Vagina (tissue), 2 donors: ENCODE results near the gene GJC1. TPM values are rescaled to one million over a fixed set of nuclear protein-coding genes. Genes with fewer than 3 reads are reported as not detected.

Source experiments
- DNase-seq, 2 donors: peaks; one replicate each; pipeline ENCODE4 v3.0.0-alpha.2; 2017; ENCODE audit errors: extremely low spot score in 2 of 2
- H3K27ac ChIP-seq: fragments of 200-600 bp; sonication (generic); one replicate; pipeline ENCODE4 v1.5.1; 2019
- H3K27me3 ChIP-seq: fragments of 200-600 bp; sonication (generic); one replicate; pipeline ENCODE4 v1.5.1; 2019
- H3K36me3 ChIP-seq, 2 donors: fragments of 200-600 bp; sonication (generic); one replicate each; pipeline ENCODE4 v1.5.1; 2017 to 2019
- H3K4me1 ChIP-seq: fragments of 200-600 bp; sonication (generic); one replicate; pipeline ENCODE4 v1.5.1; 2019
- H3K4me3 ChIP-seq, 2 donors: fragments of 200-600 bp; sonication (generic); 1 replicate in 1 of 2; 2 replicates in 1 of 2; pipeline ENCODE4 v1.5.1; 2016 to 2019
- H3K9me3 ChIP-seq: fragments of 200-600 bp; sonication (generic); one replicate; pipeline ENCODE4 v1.5.1; 2019
- CTCF ChIP-seq, 3 experiments: fragments of 450-650 bp in 2 of 3; fragments of 200-600 bp in 1 of 3; sonication (generic) in 1 of 3; IDR thresholded peaks; one replicate each; pipeline ENCODE4 v1.5.1; 2017 to 2019; ENCODE audit warnings: antibody characterized with exemption in 3 of 3, mild to moderate bottlenecking in 2 of 3, moderate library complexity in 2 of 3
- POLR2A ChIP-seq, 2 donors: fragments of 450-650 bp; IDR thresholded peaks; one replicate each; pipeline ENCODE4 v1.6.1; 2017; ENCODE audit warnings: antibody characterized with exemption in 2 of 2, mild to moderate bottlenecking in 2 of 2, moderate library complexity in 2 of 2
- POLR2AphosphoS5 ChIP-seq, 2 donors: sonication (generic); formaldehyde crosslinking; IDR thresholded peaks; one replicate each; pipeline ENCODE4 v1.9.0; 2017; ENCODE audit warnings: antibody characterized with exemption in 2 of 2, mild to moderate bottlenecking in 2 of 2, low read depth in 1 of 2; ENCODE audit not compliant: insufficient read depth in 1 of 2
- intact Hi-C: fragments of 100-400 bp; cut with DNase I; formaldehyde crosslinking; loops from one replicate; pipeline ENCODE4 v1.15.1; 2023
- total RNA-seq: library from RNA; depleted of rRNA; stranded (reverse); fragments of >200 nt; gene quantifications from one replicate; pipeline ENCODE4 v1.2.3, GENCODE V29; 2016

The GJC1 gene
- total RNA-seq, 1 donor from 2014 or later = 10.1 TPM

GRCh38 chr17:44769647-44770084 lies 60.4 kb downstream of the GJC1 start:
- Histone ChIP-seq H3K9me3 (no peaks in the 10 kb centered on the region), H3K27ac (no peak overlapping the region), H3K4me1 (no peaks in the 10 kb centered on the region), H3K36me3 (no peaks in the 10 kb centered on the region), H3K27me3 (no peaks in the 10 kb centered on the region), H3K4me3 (no peak overlapping the region)
- TF ChIP-seq CTCF (IDR thresholded peaks at IDR 0.05) (no peak), POLR2A (IDR thresholded peaks at IDR 0.05) (no peak), POLR2AphosphoS5 (IDR thresholded peaks at IDR 0.05; ENCODE audit: insufficient read depth in 1 of 2, low read depth in 1 of 2) (no peak)
- intact Hi-C loops = no loop called here
- no peak for DNase-seq

- no peak for DNase-seq
- Histone ChIP-seq H3K27ac (no peak overlapping the region), H3K4me3 (no peak overlapping the region), H3K27me3 (no peaks in the 10 kb centered on the region), H3K9me3 (no peaks in the 10 kb centered on the region), H3K4me1 (no peaks in the 10 kb centered on the region), H3K36me3 (no peaks in the 10 kb centered on the region)
- no peak for TF ChIP-seq POLR2A (IDR thresholded peaks at IDR 0.05)
- TF ChIP-seq CTCF (IDR thresholded peaks at IDR 0.05) = no peak
- no peak for TF ChIP-seq POLR2AphosphoS5 (IDR thresholded peaks at IDR 0.05; ENCODE audit: insufficient read depth in 1 of 2, low read depth in 1 of 2)
- intact Hi-C loops = no loop called here
These were observed 60.9 kb downstream of the GJC1 start for GRCh38 chr17:44769230-44769629.

GRCh38 chr17:44768505-44769142 lies 61.5 kb downstream of the GJC1 start:
- no peaks in the 10 kb centered on the region for H3K9me3 ChIP-seq

GRCh38 chr17:44767493-44767892 lies 62.6 kb downstream of the GJC1 start:
- no peaks in the 10 kb centered on the region for H3K27me3 ChIP-seq
- H3K4me1 ChIP-seq = no peaks in the 10 kb centered on the region
- H3K4me3 ChIP-seq = no peak overlapping the region
- no peak overlapping the region for H3K27ac ChIP-seq
- TF ChIP-seq CTCF (IDR thresholded peaks at IDR 0.05) = no peak
- TF ChIP-seq POLR2A (IDR thresholded peaks at IDR 0.05) = no peak
- no peak for TF ChIP-seq POLR2AphosphoS5 (IDR thresholded peaks at IDR 0.05; ENCODE audit: insufficient read depth in 1 of 2, low read depth in 1 of 2)
- H3K36me3 ChIP-seq = no peaks in the 10 kb centered on the region
- intact Hi-C loops = no loop called here
- DNase-seq = no peak
- no peaks in the 10 kb centered on the region for H3K9me3 ChIP-seq

More at GRCh38 chr17:44768505-44769142, 61.5 kb downstream of the GJC1 start:
- Histone ChIP-seq H3K27me3 (no peaks in the 10 kb centered on the region), H3K27ac (no peak overlapping the region), H3K4me1 (no peaks in the 10 kb centered on the region), H3K36me3 (no peaks in the 10 kb centered on the region), H3K4me3 (no peak overlapping the region)
- TF ChIP-seq POLR2A (IDR thresholded peaks at IDR 0.05) (no peak), CTCF (IDR thresholded peaks at IDR 0.05) (no peak), POLR2AphosphoS5 (IDR thresholded peaks at IDR 0.05; ENCODE audit: insufficient read depth in 1 of 2, low read depth in 1 of 2) (no peak)
- intact Hi-C loops = no loop called here
- no peak for DNase-seq

- no peaks in the 10 kb centered on the region for H3K27me3 ChIP-seq
These were observed 63.6 kb downstream of the GJC1 start for GRCh38 chr17:44766409-44767038.

More at GRCh38 chr17:44766409-44767038, 63.6 kb downstream of the GJC1 start:
- Histone ChIP-seq H3K36me3 (no peaks in the 10 kb centered on the region), H3K4me1 (no peaks in the 10 kb centered on the region), H3K4me3 (no peak overlapping the region), H3K27ac (no peak overlapping the region), H3K9me3 (no peaks in the 10 kb centered on the region)
- TF ChIP-seq POLR2AphosphoS5 (IDR thresholded peaks at IDR 0.05; ENCODE audit: insufficient read depth in 1 of 2, low read depth in 1 of 2) (no peak), POLR2A (IDR thresholded peaks at IDR 0.05) (no peak), CTCF (IDR thresholded peaks at IDR 0.05) (no peak)
- no peak for DNase-seq
- intact Hi-C loops = no loop called here
